HEK293 (cell line): ENCODE results near the gene MMP1.

Experiments used
- CTCF ChIA-PET: fragments of 350-600 bp; formaldehyde crosslinking; extraction: SDS; loops from one replicate; lab custom pipeline; 2021; ENCODE audit warnings: antibody characterized with exemption; lab: Yijun Ruan, JAX
- POLR2A ChIA-PET: fragments of 300-600 bp; formaldehyde crosslinking; extraction: SDS; loops from one replicate; lab custom pipeline; 2020; ENCODE audit warnings: antibody characterized with exemption, inconsistent platforms; lab: Yijun Ruan, JAX
- H3K27ac ChIP-seq: fragments of 200-500 bp; sonication (Bioruptor generic); 2 replicates; pipeline ENCODE4 v1.5.1; 2014; ENCODE audit warnings: low read depth, low read length, control low read depth, inconsistent platforms; ENCODE audit errors: extremely low read depth
- H3K36me3 ChIP-seq, 2 experiments: fragments of 200-500 bp in 1 of 2; sonication (Bioruptor generic) in 1 of 2; 1 replicate in 1 of 2; 2 replicates in 1 of 2; pipeline ENCODE4 v1.5.1; 2014 to 2017; ENCODE audit warnings: inconsistent platforms in 2 of 2, low read length in 2 of 2; ENCODE audit not compliant: control insufficient read depth in 2 of 2, insufficient read depth in 1 of 2
- H3K4me1 ChIP-seq: fragments of 200-500 bp; sonication (Bioruptor generic); 2 replicates; pipeline ENCODE4 v1.5.1; 2014; ENCODE audit warnings: mild to moderate bottlenecking, low read length, inconsistent platforms; ENCODE audit not compliant: control insufficient read depth, insufficient read depth
- H3K4me3 ChIP-seq: 2 replicates; pipeline ENCODE4 v1.5.1; 2011; ENCODE audit warnings: low read depth, mild to moderate bottlenecking, control low read depth, low read length, moderate library complexity
- H3K9me3 ChIP-seq: fragments of 200-500 bp; sonication (Bioruptor generic); 2 replicates; pipeline ENCODE4 v1.5.1; 2014; ENCODE audit warnings: low read depth, low read length, inconsistent platforms; ENCODE audit not compliant: control insufficient read depth, insufficient read depth
- ATF2 ChIP-seq: fragments of 450-650 bp; formaldehyde crosslinking; IDR thresholded peaks from 2 replicates; pipeline ENCODE4 v1.5.1; 2016; ENCODE audit warnings: missing biosample characterization, missing genetic modification characterization, low read depth
- ELK4 ChIP-seq: IDR thresholded peaks from 2 replicates; pipeline ENCODE4 v1.6.1; 2011; ENCODE audit warnings: mild to moderate bottlenecking, low read depth, low read length, borderline replicate concordance
- KLF10 ChIP-seq: fragments of 450-650 bp; IDR thresholded peaks from 2 replicates; pipeline ENCODE4 v1.5.1; 2018; ENCODE audit warnings: missing biosample characterization, mild to moderate bottlenecking, missing genetic modification characterization
- MEIS1 ChIP-seq: sonication (generic); formaldehyde crosslinking; IDR thresholded peaks from 2 replicates; pipeline ENCODE4 v1.8.1; 2022; ENCODE audit warnings: missing genetic modification reagents, mild to moderate bottlenecking, borderline replicate concordance
- SP3 ChIP-seq: fragments of 450-650 bp; formaldehyde crosslinking; IDR thresholded peaks from 2 replicates; pipeline ENCODE4 v1.5.1; 2016; ENCODE audit warnings: missing biosample characterization, missing genetic modification characterization
- SP7 ChIP-seq: fragments of 450-650 bp; formaldehyde crosslinking; IDR thresholded peaks from 2 replicates; pipeline ENCODE4 v1.5.1; 2016; ENCODE audit warnings: missing biosample characterization, missing genetic modification characterization
- TRIM28 ChIP-seq: IDR thresholded peaks from 2 replicates; pipeline ENCODE4 v1.6.1; 2011; ENCODE audit warnings: low read length, control low read depth, borderline replicate concordance
- ZBTB17 ChIP-seq: fragments of 450-650 bp; formaldehyde crosslinking; IDR thresholded peaks from 2 replicates; pipeline ENCODE4 v1.5.1; 2016; ENCODE audit warnings: missing biosample characterization, missing genetic modification characterization
- ZBTB44 ChIP-seq: fragments of 450-650 bp; IDR thresholded peaks from 2 replicates; pipeline ENCODE4 v1.5.1; 2018; ENCODE audit warnings: missing biosample characterization, mild to moderate bottlenecking, missing genetic modification characterization
- ZNF157 ChIP-seq: fragments of 450-650 bp; formaldehyde crosslinking; IDR thresholded peaks from 2 replicates; pipeline ENCODE4 v1.5.1; 2016; ENCODE audit warnings: missing biosample characterization, missing genetic modification characterization
- ZNF174 ChIP-seq: fragments of 450-650 bp; formaldehyde crosslinking; IDR thresholded peaks from 2 replicates; pipeline ENCODE4 v1.5.0; 2017; ENCODE audit warnings: missing biosample characterization, mild to moderate bottlenecking, missing genetic modification characterization
- ZNF311 ChIP-seq: fragments of 450-650 bp; formaldehyde crosslinking; IDR thresholded peaks from 2 replicates; pipeline ENCODE4 v1.5.1; 2017; ENCODE audit warnings: missing biosample characterization, missing genetic modification characterization, borderline replicate concordance
- ZNF350 ChIP-seq: fragments of 450-650 bp; formaldehyde crosslinking; IDR thresholded peaks from 2 replicates; pipeline ENCODE4 v1.5.0; 2017; ENCODE audit warnings: missing biosample characterization, mild to moderate bottlenecking, missing genetic modification characterization
- ZNF362 ChIP-seq: fragments of 450-650 bp; formaldehyde crosslinking; IDR thresholded peaks from 2 replicates; pipeline ENCODE4 v1.5.1; 2016; ENCODE audit warnings: missing biosample characterization, missing genetic modification characterization
- ZNF366 ChIP-seq: fragments of 450-650 bp; formaldehyde crosslinking; conservative IDR thresholded peaks from 2 replicates; pipeline ENCODE4 v1.5.1; 2016; ENCODE audit warnings: missing biosample characterization, missing genetic modification characterization
- ZNF398 ChIP-seq: fragments of 450-650 bp; formaldehyde crosslinking; IDR thresholded peaks from 2 replicates; pipeline ENCODE4 v1.5.1; 2017; ENCODE audit warnings: missing biosample characterization, missing genetic modification characterization
- ZNF518A ChIP-seq: fragments of 450-650 bp; formaldehyde crosslinking; conservative IDR thresholded peaks from 2 replicates; pipeline ENCODE4 v1.5.1; 2016; ENCODE audit warnings: low read depth, missing biosample characterization, missing genetic modification characterization
- ZNF571 ChIP-seq: fragments of 450-650 bp; formaldehyde crosslinking; IDR thresholded peaks from 2 replicates; pipeline ENCODE4 v1.5.0; 2017; ENCODE audit warnings: missing biosample characterization, missing genetic modification characterization
- ZNF580 ChIP-seq: fragments of 450-650 bp; formaldehyde crosslinking; IDR thresholded peaks from 2 replicates; pipeline ENCODE4 v1.5.1; 2016; ENCODE audit warnings: missing biosample characterization, missing genetic modification characterization
- ZNF600 ChIP-seq: fragments of 450-650 bp; formaldehyde crosslinking; IDR thresholded peaks from 2 replicates; pipeline ENCODE4 v1.5.1; 2016; ENCODE audit warnings: missing biosample characterization, missing genetic modification characterization
- ZNF621 ChIP-seq: fragments of 450-650 bp; formaldehyde crosslinking; IDR thresholded peaks from 2 replicates; pipeline ENCODE4 v1.5.1; 2017; ENCODE audit warnings: missing biosample characterization, missing genetic modification characterization
- ZNF692 ChIP-seq: fragments of 450-650 bp; formaldehyde crosslinking; IDR thresholded peaks from 2 replicates; pipeline ENCODE4 v1.5.1; 2016; ENCODE audit warnings: missing biosample characterization, missing genetic modification characterization

Gene MMP1

GRCh38 chr11:102760344-102761035 lies 37.5 kb downstream of the MMP1 start:
- H3K9me3 ChIP-seq: no peaks in the 10 kb centered on the region
- H3K27ac ChIP-seq: no peak overlapping the region
- no peaks in the 10 kb centered on the region for H3K36me3 ChIP-seq
- H3K4me1 ChIP-seq: no peaks in the 10 kb centered on the region
- CTCF ChIA-PET: interaction anchor here (0.8 to 1.2 kb wide), 3 partner anchors 10 to 35 kb away, joined by 3 read pairs; no protein-coding TSS in a partner anchor
- POLR2A ChIA-PET: no interaction called here
- H3K4me3 ChIP-seq: no peak overlapping the region
- TF ChIP-seq ZNF692: 0 out of 2 replicates have a peak, but pooled peaks have one; percentile 18
- TF ChIP-seq ZBTB17 (tag by site-specific recombination): peak; percentile 65
- no peak for TF ChIP-seq ZNF600
- peak; percentile 26; the same call in 1 of the 2 replicates for TF ChIP-seq SP3 (tag by site-specific recombination)
- TF ChIP-seq ZNF362 (tag by site-specific recombination): no peak
- TF ChIP-seq SP7 (tag by site-specific recombination): peak; percentile 95
- TF ChIP-seq KLF10 (tag by site-specific recombination): no peak
- TF ChIP-seq ATF2 (tag by site-specific recombination): 0 out of 2 replicates have a peak, but pooled peaks have one; percentile 13
- TF ChIP-seq ZNF518A (tag by site-specific recombination): peak; percentile 49
- no peak for TF ChIP-seq ZBTB44 (tag by site-specific recombination)
- TF ChIP-seq ELK4: no peak
- TF ChIP-seq TRIM28: peak; percentile 53; the same call in 1 of the 2 replicates
- TF ChIP-seq ZNF571: no peak
- TF ChIP-seq ZNF350: 0 out of 2 replicates have a peak, but pooled peaks have one; percentile 41
- peak; percentile 81 for TF ChIP-seq ZNF366 (tag by site-specific recombination)
- TF ChIP-seq ZNF174 (tag by site-specific recombination): no peak
- TF ChIP-seq ZNF621 (tag by site-specific recombination): 0 out of 2 replicates have a peak, but pooled peaks have one; percentile 50
- no peak for TF ChIP-seq MEIS1 (CRISPR knock-in tag)
- TF ChIP-seq ZNF398 (tag by site-specific recombination): peak; percentile 50
- no peak for TF ChIP-seq ZNF311 (tag by site-specific recombination)
- TF ChIP-seq ZNF157 (tag by site-specific recombination): no peak
- TF ChIP-seq ZNF580 (tag by site-specific recombination): no peak
